Suprapubic skin (tissue), 4 donors: Measurements from ENCODE around the gene IFT52. TPM values are rescaled to one million over a fixed set of nuclear protein-coding genes. Genes with fewer than 3 reads are reported as not detected.
A peak's percentile ranks its signal among the peaks of the same experiment; 100 is the strongest.

Experiments used
- DNase-seq, 2 donors: peaks; one replicate each; pipeline ENCODE4 v3.0.0-alpha.2; 2019; ENCODE audit warnings: low spot score in 2 of 2
- H3K27ac ChIP-seq: fragments of 200-600 bp; sonication (generic); one replicate; pipeline ENCODE4 v1.5.1; 2019
- H3K27me3 ChIP-seq: fragments of 200-600 bp; sonication (generic); one replicate; pipeline ENCODE4 v1.5.1; 2019
- H3K36me3 ChIP-seq: fragments of 200-600 bp; sonication (generic); one replicate; pipeline ENCODE4 v1.5.1; 2019
- H3K4me1 ChIP-seq: fragments of 200-600 bp; sonication (generic); one replicate; pipeline ENCODE4 v1.5.1; 2019
- H3K4me3 ChIP-seq: fragments of 200-600 bp; sonication (generic); one replicate; pipeline ENCODE4 v1.5.1; 2019; ENCODE audit warnings: mild to moderate bottlenecking
- H3K9me3 ChIP-seq: fragments of 200-600 bp; sonication (generic); one replicate; pipeline ENCODE4 v1.5.1; 2019
- CTCF ChIP-seq, 2 donors: fragments of 200-600 bp in 1 of 2; fragments of 450-650 bp in 1 of 2; sonication (generic) in 1 of 2; IDR thresholded peaks; one replicate each; pipeline ENCODE4 v1.5.1; 2016 to 2019; ENCODE audit warnings: antibody characterized with exemption in 2 of 2, mild to moderate bottlenecking in 1 of 2, moderate library complexity in 1 of 2
- EP300 ChIP-seq: sonication (generic); formaldehyde crosslinking; IDR thresholded peaks from one replicate; pipeline ENCODE4 v1.6.1; 2017; ENCODE audit warnings: antibody characterized with exemption
- POLR2A ChIP-seq, 2 donors: fragments of 450-650 bp; IDR thresholded peaks; one replicate each; pipeline ENCODE4 v1.6.1; 2017; ENCODE audit warnings: antibody characterized with exemption in 2 of 2, mild to moderate bottlenecking in 2 of 2, moderate library complexity in 2 of 2
- POLR2AphosphoS5 ChIP-seq, 3 donors: sonication (generic); formaldehyde crosslinking; IDR thresholded peaks; one replicate each; pipeline ENCODE4 v1.6.1; 2017; ENCODE audit warnings: antibody characterized with exemption in 3 of 3
- WGBS: methylation state at CpG from one replicate; pipeline ENCODE4 v1.1.5; 2018; 5-methylcytosine and 5-hydroxymethylcytosine counted together
- total RNA-seq, 4 donors: library from RNA; depleted of rRNA; stranded (reverse); fragments of >200 nt; gene quantifications; one replicate each; pipeline ENCODE4 v1.1.0, GENCODE V29; 2016

Gene IFT52
- total RNA-seq, 4 donors from 2014 or later = 10.7 to 17.5 (median 13.5) TPM

- Histone ChIP-seq H3K9me3 (no peaks in the 10 kb centered on the region), H3K4me3 (no peak overlapping the region), H3K27me3 (no peaks in the 10 kb centered on the region), H3K4me1 (peaks cover 16% of the 10 kb centered on the region), H3K36me3 (no peaks in the 10 kb centered on the region), H3K27ac (no peak overlapping the region)
- 63% methylated on average over 3 of the region's 3 CpGs for WGBS
- TF ChIP-seq EP300 = no peak
- TF ChIP-seq POLR2AphosphoS5 (IDR thresholded peaks at IDR 0.05) = no peak
- no peak for TF ChIP-seq POLR2A (IDR thresholded peaks at IDR 0.05)
- no peak for TF ChIP-seq CTCF (IDR thresholded peaks at IDR 0.05)
- DNase-seq = no peak
These were observed 65.2 kb downstream of the IFT52 start for GRCh38 chr20:43655937-43656336.

- Histone ChIP-seq H3K9me3 (no peaks in the 10 kb centered on the region), H3K4me3 (peak overlapping the region; percentile 70), H3K27me3 (no peaks in the 10 kb centered on the region), H3K4me1 (peaks cover 16% of the 10 kb centered on the region), H3K27ac (peak overlapping the region; percentile 61), H3K36me3 (no peaks in the 10 kb centered on the region)
- WGBS = 71% methylated on average over 11 of the region's 11 CpGs
- DNase-seq = peak in 1 of 2 donors; percentile 63
- TF ChIP-seq CTCF (IDR thresholded peaks at IDR 0.05) = no peak
- no peak for TF ChIP-seq EP300
These were observed 67.5 kb downstream of the IFT52 start for GRCh38 chr20:43658069-43658722.

GRCh38 chr20:43658723-43659419, 68.1 kb downstream of the IFT52 start:
- H3K27me3 ChIP-seq = no peaks in the 10 kb centered on the region
- WGBS = 90% methylated on average over 6 of the region's 6 CpGs
- H3K27ac ChIP-seq = no peak overlapping the region
- TF ChIP-seq POLR2AphosphoS5 (IDR thresholded peaks at IDR 0.05) = no peak
- no peak for TF ChIP-seq CTCF (IDR thresholded peaks at IDR 0.05)
- no peak for TF ChIP-seq POLR2A (IDR thresholded peaks at IDR 0.05)
- no peak for TF ChIP-seq EP300
- no peaks in the 10 kb centered on the region for H3K9me3 ChIP-seq
- peaks cover 16% of the 10 kb centered on the region for H3K4me1 ChIP-seq
- DNase-seq = no peak
- no peak overlapping the region for H3K4me3 ChIP-seq
- no peaks in the 10 kb centered on the region for H3K36me3 ChIP-seq

GRCh38 chr20:43662943-43663655, 72.4 kb downstream of the IFT52 start:
- no peaks in the 10 kb centered on the region for H3K36me3 ChIP-seq
- WGBS = 70% methylated on average over 2 of the region's 2 CpGs
- H3K9me3 ChIP-seq = no peaks in the 10 kb centered on the region
- H3K4me1 ChIP-seq = peaks cover 19% of the 10 kb centered on the region
- H3K27ac ChIP-seq = no peak overlapping the region
- DNase-seq = no peak
- H3K27me3 ChIP-seq = peaks cover 15% of the 10 kb centered on the region
- H3K4me3 ChIP-seq = no peak overlapping the region
- no peak for TF ChIP-seq POLR2A (IDR thresholded peaks at IDR 0.05)
- TF ChIP-seq EP300 = no peak
- TF ChIP-seq POLR2AphosphoS5 (IDR thresholded peaks at IDR 0.05) = no peak
- TF ChIP-seq CTCF (IDR thresholded peaks at IDR 0.05) = no peak
